Measurements from ENCODE around the gene SLC5A2.

- TF ChIP-seq CTCF (IDR thresholded peaks at IDR 0.05) (peak; percentile 33 to 52 (median 43)), POLR2A (IDR thresholded peaks at IDR 0.05) (peak; percentile 22)
Measured at GRCh38 chr16:31458844-31459686, 23.9 kb upstream of the SLC5A2 start, which contains the start of gene ARMC5.
